GM12878 (cell line): Measurements from ENCODE around the gene GPR34. TPM values are rescaled to one million over a fixed set of nuclear protein-coding genes. Genes with fewer than 3 reads are reported as not detected.

Experiments
- ATAC-seq: fragments of 200-7000 bp; cut with Tn5 transposase; 3 replicates; pipeline ENCODE4 v1.9.1; 2020; ENCODE audit warnings: mild to moderate bottlenecking, moderate library complexity
- BruUV-seq: library from RNA; stranded (reverse); fragments of 400-500 nt; replicated peaks from 2 replicates; lab custom pipeline; 2021; lab: Mats Ljungman, UMichigan
- CTCF ChIA-PET: fragments of 300-600 bp; sonication (Branson Sonifier 250); formaldehyde crosslinking; extraction: SDS; loops from one replicate; lab custom pipeline; 2021; ENCODE audit warnings: inconsistent platforms; lab: Yijun Ruan, JAX
- POLR2A ChIA-PET: fragments of 350-600 bp; formaldehyde crosslinking; extraction: SDS; loops from one replicate; lab custom pipeline; 2021; ENCODE audit warnings: inconsistent platforms; lab: Charles Lee
- RAD21 ChIA-PET: fragments of 300-600 bp; sonication (Branson Sonifier 250); formaldehyde crosslinking; loops from one replicate; lab custom pipeline; 2023; ENCODE audit warnings: antibody characterized with exemption; ENCODE audit not compliant: unreplicated experiment; lab: Charles Lee
- SMC1A ChIA-PET: fragments of 300-600 bp; sonication (Branson Sonifier 250); formaldehyde crosslinking; loops from one replicate; lab custom pipeline; 2023; ENCODE audit not compliant: unreplicated experiment, uncharacterized antibody; lab: Charles Lee
- DNase-seq: peaks from one replicate; pipeline ENCODE4 v3.0.0-alpha.2; 2011; ENCODE audit warnings: low read depth, low spot score
- FAIRE-seq: peaks from 3 replicates; lab custom pipeline; 2011; peaks lifted over from hg19 to GRCh38; lab: Jason Lieb, UNC
- H2AFZ ChIP-seq: 2 replicates; pipeline ENCODE4 v1.6.0; 2011; ENCODE audit warnings: low read depth, low read length, control low read depth; ENCODE audit not compliant: control insufficient read depth
- H3K27ac ChIP-seq: 2 replicates; pipeline ENCODE4 v1.5.1; 2011; ENCODE audit warnings: control low read depth; ENCODE audit not compliant: control insufficient read depth, insufficient read depth
- H3K27me3 ChIP-seq, 2 experiments: replicated peaks in 1 of 2; 2 replicates each; pipeline versions ENCODE4 v1.6.0 to v1.6.1; 2011; ENCODE audit warnings: low read length in 1 of 2; ENCODE audit not compliant: control insufficient read depth in 2 of 2, insufficient read depth in 2 of 2
- H3K36me3 ChIP-seq, 2 experiments: 2 replicates each; pipeline ENCODE4 v1.5.1; 2011; ENCODE audit warnings: low read length in 1 of 2; ENCODE audit not compliant: control insufficient read depth in 2 of 2, insufficient read depth in 2 of 2
- H3K4me1 ChIP-seq: 2 replicates; pipeline ENCODE4 v1.6.1; 2011; ENCODE audit warnings: mild to moderate bottlenecking, low read length, moderate library complexity, mixed read lengths; ENCODE audit not compliant: control insufficient read depth, insufficient read depth
- H3K4me2 ChIP-seq: 2 replicates; pipeline ENCODE4 v1.6.0; 2011; ENCODE audit warnings: control low read depth; ENCODE audit not compliant: control insufficient read depth, insufficient read depth
- H3K4me3 ChIP-seq: fragments of 200-600 bp; sonication (generic); 2 replicates; pipeline ENCODE4 v1.5.1; 2016
- H3K79me2 ChIP-seq: 2 replicates; pipeline ENCODE4 v1.6.0; 2011; ENCODE audit warnings: low read length; ENCODE audit not compliant: control insufficient read depth, insufficient read depth
- H3K9ac ChIP-seq: 2 replicates; pipeline ENCODE4 v1.8.0; 2011; ENCODE audit warnings: low read length, control low read depth, mixed read lengths; ENCODE audit not compliant: control insufficient read depth, insufficient read depth
- H3K9me3 ChIP-seq: replicated peaks from 3 replicates; pipeline ENCODE4 v1.5.1; 2011; ENCODE audit warnings: mild to moderate bottlenecking, low read length; ENCODE audit not compliant: control insufficient read depth, insufficient read depth
- H4K20me1 ChIP-seq: 2 replicates; pipeline ENCODE4 v1.6.0; 2011; ENCODE audit not compliant: control insufficient read depth, insufficient read depth
- BACH1 ChIP-seq: fragments of 450-650 bp; IDR thresholded peaks from 2 replicates; pipeline ENCODE4 v1.6.1; 2017; ENCODE audit warnings: mild to moderate bottlenecking, borderline replicate concordance
- BHLHE40 ChIP-seq, 2 experiments: fragments of 450-650 bp in 1 of 2; IDR thresholded peaks; 2 replicates each; pipeline ENCODE4 v1.6.1; 2011 to 2017; ENCODE audit warnings: low read depth in 2 of 2, borderline replicate concordance in 1 of 2, improper control_type of control experiment in 1 of 2, low read length in 1 of 2, mild to moderate bottlenecking in 1 of 2
- BMI1 ChIP-seq: fragments of 450-650 bp; IDR thresholded peaks from 2 replicates; pipeline ENCODE4 v1.6.1; 2016; ENCODE audit warnings: mild to moderate bottlenecking, moderate library complexity, borderline replicate concordance
- FOXM1 ChIP-seq: IDR thresholded peaks from 2 replicates; pipeline ENCODE4 v1.6.1; 2012; ENCODE audit warnings: low read depth, mild to moderate bottlenecking, inconsistent platforms, low read length, moderate library complexity
- IRF3 ChIP-seq: fragments of 450-650 bp; IDR thresholded peaks from 2 replicates; pipeline ENCODE4 v1.6.1; 2014; ENCODE audit warnings: mild to moderate bottlenecking
- KAT2A ChIP-seq: conservative IDR thresholded peaks from 2 replicates; pipeline ENCODE4 v1.6.1; 2011; ENCODE audit warnings: low read depth, low read length; ENCODE audit not compliant: control insufficient read depth
- NFIC ChIP-seq: IDR thresholded peaks from 2 replicates; pipeline ENCODE4 v1.6.1; 2012; ENCODE audit warnings: low read depth, mild to moderate bottlenecking, inconsistent platforms, low read length, moderate library complexity
- RAD51 ChIP-seq: fragments of 450-650 bp; IDR thresholded peaks from 2 replicates; pipeline ENCODE4 v1.6.1; 2016; ENCODE audit warnings: moderate library complexity, mild to moderate bottlenecking, inconsistent platforms
- SIN3A ChIP-seq: IDR thresholded peaks from 2 replicates; pipeline ENCODE4 v1.6.1; 2012; ENCODE audit warnings: low read depth, low read length, improper control_type of control experiment
- SMARCA5 ChIP-seq: fragments of 450-650 bp; IDR thresholded peaks from 2 replicates; pipeline ENCODE4 v1.6.1; 2017; ENCODE audit warnings: mild to moderate bottlenecking
- SUZ12 ChIP-seq: fragments of 200-600 bp; sonication (generic); IDR thresholded peaks from one replicate; pipeline ENCODE4 v1.6.1; 2018; ENCODE audit warnings: antibody characterized with exemption, mild to moderate bottlenecking; ENCODE audit not compliant: unreplicated experiment
- TAF1 ChIP-seq: IDR thresholded peaks from 2 replicates; pipeline ENCODE4 v1.6.1; 2011; ENCODE audit warnings: mild to moderate bottlenecking, low read depth, low read length, borderline replicate concordance
- TBL1XR1 ChIP-seq: IDR thresholded peaks from 2 replicates; pipeline ENCODE4 v1.6.1; 2012; ENCODE audit warnings: low read depth, low read length, improper control_type of control experiment
- WRNIP1 ChIP-seq: IDR thresholded peaks from 2 replicates; pipeline ENCODE4 v1.6.1; 2011; ENCODE audit warnings: low read depth, low read length, improper control_type of control experiment, borderline replicate concordance
- ZNF24 ChIP-seq: fragments of 450-650 bp; IDR thresholded peaks from 2 replicates; pipeline ENCODE4 v1.6.1; 2017; ENCODE audit warnings: antibody characterized with exemption, mild to moderate bottlenecking
- WGBS: methylation state at CpG from one replicate; pipeline ENCODE4 v1.1.6; 2016; ENCODE audit warnings: low lambda C conversion rate; ENCODE audit not compliant: insufficient replicate concordance, insufficient coverage; ENCODE audit errors: missing lambda C conversion rate; 5-methylcytosine and 5-hydroxymethylcytosine counted together
- in situ Hi-C: fragments of 300-500 bp; cut with MboI; formaldehyde crosslinking; loops from 9 replicates; pipeline ENCODE4 v1.14.3; 2018; ENCODE audit warnings: mixed read lengths
- intact Hi-C: fragments of 100-400 bp; cut with micrococcal nuclease; formaldehyde crosslinking; loops from one replicate; pipeline ENCODE4 v1.14.2; 2022; ENCODE audit not compliant: unreplicated experiment
- polyA plus RNA-seq, 11 experiments: library from polyadenylated mRNA; depleted of rRNA in 4 of 11; unstranded in 6 of 11; stranded (reverse) in 5 of 11; fragments of >200 nt; fragmentation: Nextera tagmentation in 4 of 11; fragmentation: Illumina TruSeq in 1 of 11; extraction: Ambion mirVana in 4 of 11; extraction: Trizol in 1 of 11; gene quantifications; 1 replicate in 1 of 11; 2 replicates in 10 of 11; pipeline versions ENCODE4 v1.2.1 to v1.2.3, GENCODE V29; 2011 to 2016; ENCODE audit warnings: inconsistent platforms in 2 of 11, missing spikeins in 2 of 11, low read depth in 1 of 11
- total RNA-seq, 4 experiments: library from RNA; depleted of rRNA in 3 of 4; stranded (reverse); fragments of >200 nt in 3 of 4; fragmentation: Illumina TruSeq in 1 of 4; extraction: Trizol in 1 of 4; gene quantifications; 2 replicates each; pipeline versions ENCODE4 v1.2.1 to v1.2.3, GENCODE V29; 2013 to 2021
- TF ChIP-seq, protein P1 (sequence below): fragments of 150-350 bp; IDR thresholded peaks from 2 replicates; pipeline ENCODE4 v1.6.1; 2016; ENCODE audit warnings: low read depth, low read length

GPR34 gene
- total and polyA plus RNA-seq, 10 of the 15 experiments (the other 5 are each of a cell fraction or from before 2014, with no cell fraction given), result 0.12 to 0.84 (median 0.28) TPM; not detected in 1

DNA sequence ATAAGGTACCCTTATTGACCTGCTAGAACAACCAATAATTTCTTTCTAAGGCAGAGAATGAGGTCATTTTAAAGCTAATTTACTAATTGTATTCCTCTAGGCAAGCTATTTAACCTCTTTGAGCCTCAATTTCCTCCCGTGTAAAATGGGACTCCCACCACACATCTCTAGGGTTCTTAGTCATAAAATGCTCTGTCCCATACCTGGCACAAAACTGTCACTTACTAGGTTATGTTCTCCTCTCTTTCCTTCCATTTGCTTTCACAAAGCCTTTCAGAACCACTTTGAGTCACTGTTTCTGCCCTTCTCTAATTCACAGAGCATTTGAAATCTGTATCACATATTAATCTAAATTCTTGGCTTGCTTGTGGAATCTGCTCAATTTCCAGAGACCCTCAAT is 32.8 kb downstream of the GPR34 start:
- H3K27ac ChIP-seq, result no peak overlapping the region; the same call in 1 of the 2 replicates
- DNase-seq (no peak), FAIRE-seq (peak; percentile 62), ATAC-seq (peak; percentile 20)
- H2AFZ ChIP-seq, result no peak overlapping the region
- intact Hi-C loops, result loop anchor here (2.0 to 5.0 kb wide), 2 partner anchors 15 to 49 kb away; no protein-coding TSS in a partner anchor
- no peaks in the 10 kb centered on the region for H3K79me2 ChIP-seq
- peaks cover 8% of the 10 kb centered on the region; the same call in 2 of the 3 replicates for H3K9me3 ChIP-seq
- no peak overlapping the region for H3K4me3 ChIP-seq
- peaks cover 28% of the 10 kb centered on the region for H3K4me1 ChIP-seq
- no TSS peak for BruUV-seq
- in situ Hi-C loops, result no loop called here
- H4K20me1 ChIP-seq, result no peaks in the 10 kb centered on the region
- H3K9ac ChIP-seq, result no peak overlapping the region
- TF ChIP-seq TBL1XR1, result no peak
- no peak for TF ChIP-seq TAF1
- no peak for TF ChIP-seq BHLHE40 (IDR thresholded peaks at IDR 0.05; ENCODE audit: borderline replicate concordance in 1 of 2, low read depth in 2 of 2, low read length in 1 of 2)
- TF ChIP-seq BACH1, result no peak
- TF ChIP-seq SMARCA5, result no peak
- TF ChIP-seq ZNF24, result no peak
- TF ChIP-seq NFIC, result no peak
- no peak for TF ChIP-seq IRF3
- TF ChIP-seq WRNIP1, result no peak
- no peak for TF ChIP-seq SIN3A
- TF ChIP-seq FOXM1, result no peak
- no peak for TF ChIP-seq RAD51
- no peak for TF ChIP-seq BMI1
- TF ChIP-seq KAT2A, result no peak
- TF ChIP-seq, protein P1, sequence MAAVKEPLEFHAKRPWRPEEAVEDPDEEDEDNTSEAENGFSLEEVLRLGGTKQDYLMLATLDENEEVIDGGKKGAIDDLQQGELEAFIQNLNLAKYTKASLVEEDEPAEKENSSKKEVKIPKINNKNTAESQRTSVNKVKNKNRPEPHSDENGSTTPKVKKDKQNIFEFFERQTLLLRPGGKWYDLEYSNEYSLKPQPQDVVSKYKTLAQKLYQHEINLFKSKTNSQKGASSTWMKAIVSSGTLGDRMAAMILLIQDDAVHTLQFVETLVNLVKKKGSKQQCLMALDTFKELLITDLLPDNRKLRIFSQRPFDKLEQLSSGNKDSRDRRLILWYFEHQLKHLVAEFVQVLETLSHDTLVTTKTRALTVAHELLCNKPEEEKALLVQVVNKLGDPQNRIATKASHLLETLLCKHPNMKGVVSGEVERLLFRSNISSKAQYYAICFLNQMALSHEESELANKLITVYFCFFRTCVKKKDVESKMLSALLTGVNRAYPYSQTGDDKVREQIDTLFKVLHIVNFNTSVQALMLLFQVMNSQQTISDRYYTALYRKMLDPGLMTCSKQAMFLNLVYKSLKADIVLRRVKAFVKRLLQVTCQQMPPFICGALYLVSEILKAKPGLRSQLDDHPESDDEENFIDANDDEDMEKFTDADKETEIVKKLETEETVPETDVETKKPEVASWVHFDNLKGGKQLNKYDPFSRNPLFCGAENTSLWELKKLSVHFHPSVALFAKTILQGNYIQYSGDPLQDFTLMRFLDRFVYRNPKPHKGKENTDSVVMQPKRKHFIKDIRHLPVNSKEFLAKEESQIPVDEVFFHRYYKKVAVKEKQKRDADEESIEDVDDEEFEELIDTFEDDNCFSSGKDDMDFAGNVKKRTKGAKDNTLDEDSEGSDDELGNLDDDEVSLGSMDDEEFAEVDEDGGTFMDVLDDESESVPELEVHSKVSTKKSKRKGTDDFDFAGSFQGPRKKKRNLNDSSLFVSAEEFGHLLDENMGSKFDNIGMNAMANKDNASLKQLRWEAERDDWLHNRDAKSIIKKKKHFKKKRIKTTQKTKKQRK, result no peak
- no peak for TF ChIP-seq SUZ12
- TF ChIP-seq, all 136 proteins: peak for 0
- WGBS, result 0% methylated on average over 1 of the region's 1 CpG
- ChIA-PET RAD21 (no interaction called here), CTCF (interaction anchor here (1.9 kb wide), 1 partner anchor 38 kb away, joined by 6 read pairs; no protein-coding TSS in a partner anchor), POLR2A (no interaction called here), SMC1A (interaction anchor here (0.7 to 1.9 kb wide), 3 partner anchors 8 to 18 kb away, joined by 3 to 4 read pairs (median 3); no protein-coding TSS in a partner anchor)
- Histone ChIP-seq H3K4me2 (no peak overlapping the region), H3K27me3 (no peaks in the 10 kb centered on the region), H3K36me3 (no peaks in the 10 kb centered on the region)
